HG03139 (cell line): ENCODE measurements around the gene DIPK1B.

Source experiments
- ATAC-seq: cut with Tn5 transposase; IDR thresholded peaks from one replicate; pipeline ENCODE4 v1.9.1; 2021; ENCODE audit not compliant: unreplicated experiment

Gene DIPK1B

GRCh38 chr9:136711751-136712689 lies at the start of gene DIPK1B:
Gene DIPK1B (plus strand): TSS chr9:136712572. CDS start chr9:136712666, 94 bp downstream.
- no peak for ATAC-seq

GRCh38 chr9:136662656-136663581 lies 49.5 kb upstream of the DIPK1B start, which contains the start of gene EGFL7:
Gene EGFL7 (plus strand): TSS chr9:136662916. CDS start chr9:136668283, 5,367 bp downstream.
- ATAC-seq, result no peak

GRCh38 chr9:136664000-136664915 lies 48.1 kb upstream of the DIPK1B start:
- no peak for ATAC-seq

- no peak for ATAC-seq
These were observed 47.2 kb upstream of the DIPK1B start for GRCh38 chr9:136665111-136665703.

- no peak for ATAC-seq
These were observed 46.5 kb upstream of the DIPK1B start for GRCh38 chr9:136665704-136666371.

- no peak for ATAC-seq
These were observed 45.8 kb upstream of the DIPK1B start for GRCh38 chr9:136666372-136667213.

GRCh38 chr9:136667214-136667939 lies 45.0 kb upstream of the DIPK1B start:
- ATAC-seq, result no peak

GRCh38 chr9:136667940-136668760 lies 44.2 kb upstream of the DIPK1B start:
- no peak for ATAC-seq

- ATAC-seq, result no peak
These were observed 43.2 kb upstream of the DIPK1B start for GRCh38 chr9:136668983-136669790.

- ATAC-seq, result no peak
These were observed 42.4 kb upstream of the DIPK1B start for GRCh38 chr9:136669791-136670464.

- no peak for ATAC-seq
These were observed 41.7 kb upstream of the DIPK1B start for GRCh38 chr9:136670576-136671253.

- ATAC-seq, result no peak
These were observed 41.1 kb upstream of the DIPK1B start for GRCh38 chr9:136671254-136671614.

- ATAC-seq, result no peak
These were observed 40.5 kb upstream of the DIPK1B start for GRCh38 chr9:136671646-136672430.

- ATAC-seq, result no peak
These were observed 39.8 kb upstream of the DIPK1B start for GRCh38 chr9:136672431-136673087.
